Astrocyte of the spinal cord (primary cell): Measurements from ENCODE around the gene CYP2W1.

Experiments
- DNase-seq: peaks from one replicate; pipeline ENCODE4 v3.0.0; 2011; ENCODE audit warnings: low read depth, low spot score
- H3K4me3 ChIP-seq: 2 replicates; pipeline ENCODE4 v1.5.1; 2011; ENCODE audit warnings: low read depth, mild to moderate bottlenecking, low read length, moderate library complexity
- in situ Hi-C: cut with HindIII; loops from 2 replicates; pipeline ENCODE4 v1.10.0; 2017; ENCODE audit warnings: low sequenced_read_pairs
- TF ChIP-seq, protein P1 (sequence below): IDR thresholded peaks from 2 replicates; pipeline ENCODE4 v1.5.1; 2012; ENCODE audit warnings: low read depth, mild to moderate bottlenecking, low read length, inconsistent platforms

Gene CYP2W1

DNA sequence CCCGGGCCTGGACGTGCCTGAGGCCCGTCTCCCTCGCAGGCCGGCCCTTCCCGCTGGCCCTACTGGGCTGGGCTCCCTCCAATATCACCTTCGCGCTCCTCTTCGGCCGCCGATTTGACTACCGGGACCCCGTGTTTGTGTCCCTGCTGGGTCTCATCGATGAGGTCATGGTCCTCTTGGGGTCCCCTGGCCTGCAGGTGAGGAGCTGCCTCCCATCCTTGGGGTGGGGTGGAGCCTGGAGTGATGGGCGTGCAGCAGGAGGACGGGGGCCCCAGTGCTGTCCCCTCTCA is 2.1 kb downstream of the CYP2W1 start:
- DNase-seq = no peak
- TF ChIP-seq, protein P1, sequence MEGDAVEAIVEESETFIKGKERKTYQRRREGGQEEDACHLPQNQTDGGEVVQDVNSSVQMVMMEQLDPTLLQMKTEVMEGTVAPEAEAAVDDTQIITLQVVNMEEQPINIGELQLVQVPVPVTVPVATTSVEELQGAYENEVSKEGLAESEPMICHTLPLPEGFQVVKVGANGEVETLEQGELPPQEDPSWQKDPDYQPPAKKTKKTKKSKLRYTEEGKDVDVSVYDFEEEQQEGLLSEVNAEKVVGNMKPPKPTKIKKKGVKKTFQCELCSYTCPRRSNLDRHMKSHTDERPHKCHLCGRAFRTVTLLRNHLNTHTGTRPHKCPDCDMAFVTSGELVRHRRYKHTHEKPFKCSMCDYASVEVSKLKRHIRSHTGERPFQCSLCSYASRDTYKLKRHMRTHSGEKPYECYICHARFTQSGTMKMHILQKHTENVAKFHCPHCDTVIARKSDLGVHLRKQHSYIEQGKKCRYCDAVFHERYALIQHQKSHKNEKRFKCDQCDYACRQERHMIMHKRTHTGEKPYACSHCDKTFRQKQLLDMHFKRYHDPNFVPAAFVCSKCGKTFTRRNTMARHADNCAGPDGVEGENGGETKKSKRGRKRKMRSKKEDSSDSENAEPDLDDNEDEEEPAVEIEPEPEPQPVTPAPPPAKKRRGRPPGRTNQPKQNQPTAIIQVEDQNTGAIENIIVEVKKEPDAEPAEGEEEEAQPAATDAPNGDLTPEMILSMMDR = no peak
- in situ Hi-C loops = no loop called here
- no peak overlapping the region for H3K4me3 ChIP-seq

DNA sequence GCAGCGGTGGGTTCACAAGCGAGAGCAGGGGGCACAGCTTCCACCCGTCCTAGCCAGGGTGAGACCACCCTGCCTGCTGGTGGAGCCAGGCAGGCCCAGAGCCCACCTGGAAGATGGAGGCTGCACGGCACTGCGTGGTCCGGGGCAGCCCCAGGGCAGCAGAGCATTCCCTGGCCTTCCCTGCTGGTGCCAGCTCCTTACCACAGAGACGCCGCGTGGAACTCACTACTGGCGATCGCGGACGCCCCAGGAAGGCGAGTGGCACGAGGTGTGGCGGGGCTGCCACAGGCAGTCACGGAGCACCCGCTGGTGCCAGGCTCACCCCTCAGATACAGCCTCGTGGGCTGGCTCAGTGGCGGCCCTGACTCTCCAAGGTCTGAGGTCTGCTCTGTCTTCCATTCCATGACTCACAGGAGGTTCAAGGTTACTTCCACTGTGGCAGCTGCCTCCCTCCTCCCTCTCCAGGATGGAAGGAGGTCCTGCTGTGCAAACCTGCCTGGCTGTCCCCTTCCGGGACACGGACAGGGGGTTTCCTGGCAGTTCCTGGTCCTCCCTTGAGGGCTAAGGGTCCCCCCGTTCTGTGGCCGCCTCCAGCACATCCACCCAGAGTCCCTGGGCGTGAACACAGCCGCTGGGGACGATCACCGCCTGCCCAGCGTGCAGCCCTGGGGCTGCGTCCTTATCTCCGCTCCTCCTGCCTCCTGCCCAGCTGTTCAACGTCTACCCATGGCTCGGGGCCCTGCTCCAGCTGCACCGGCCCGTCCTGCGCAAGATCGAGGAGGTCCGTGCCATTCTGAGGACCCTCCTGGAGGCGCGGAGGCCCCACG is 3.1 kb downstream of the CYP2W1 start:
- TF ChIP-seq, protein P1 = no peak
- in situ Hi-C loops = no loop called here
- H3K4me3 ChIP-seq = no peak overlapping the region
- DNase-seq = no peak

DNA sequence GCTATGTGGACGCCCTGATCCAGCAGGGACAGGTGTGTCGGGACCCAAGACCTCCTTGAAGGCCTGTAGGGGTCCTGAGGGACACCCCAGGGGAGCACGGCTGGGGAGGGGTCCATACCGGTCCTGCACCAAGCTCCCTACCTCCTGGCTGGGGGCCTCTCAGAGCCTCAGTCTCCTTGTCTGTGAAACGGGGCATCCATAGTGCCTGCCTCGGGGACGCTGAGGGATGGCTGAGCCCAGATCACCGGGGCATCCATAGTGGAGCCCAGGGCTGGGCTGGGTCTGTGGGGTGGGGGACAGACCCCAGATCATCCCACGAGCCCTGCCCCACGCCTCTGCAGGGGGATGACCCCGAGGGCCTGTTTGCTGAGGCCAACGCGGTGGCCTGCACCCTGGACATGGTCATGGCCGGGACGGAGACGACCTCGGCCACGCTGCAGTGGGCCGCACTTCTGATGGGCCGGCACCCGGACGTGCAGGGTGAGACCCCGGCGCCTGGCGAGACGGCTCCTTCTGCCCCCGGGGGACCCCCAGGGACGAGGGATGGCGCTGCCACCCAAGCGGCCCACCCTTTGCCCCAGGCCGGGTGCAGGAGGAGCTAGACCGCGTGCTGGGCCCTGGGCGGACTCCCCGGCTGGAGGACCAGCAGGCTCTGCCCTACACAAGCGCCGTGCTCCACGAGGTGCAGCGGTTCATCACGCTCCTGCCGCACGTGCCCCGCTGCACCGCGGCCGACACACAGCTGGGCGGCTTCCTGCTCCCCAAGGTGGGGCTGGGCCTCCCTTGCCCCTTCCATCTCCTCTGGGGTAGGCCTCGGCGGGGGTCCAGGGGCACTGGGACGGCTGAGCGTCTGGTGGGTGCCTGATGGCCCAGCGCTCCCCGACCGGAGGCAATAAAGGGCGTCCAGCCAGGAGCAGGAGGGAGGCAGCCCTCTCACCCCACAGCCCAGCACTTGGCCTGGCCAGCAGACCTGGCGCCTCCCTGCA is 4.1 kb downstream of the CYP2W1 start:
- DNase-seq = no peak
- in situ Hi-C loops = no loop called here
- TF ChIP-seq, protein P1 = no peak
- H3K4me3 ChIP-seq = no peak overlapping the region

DNA sequence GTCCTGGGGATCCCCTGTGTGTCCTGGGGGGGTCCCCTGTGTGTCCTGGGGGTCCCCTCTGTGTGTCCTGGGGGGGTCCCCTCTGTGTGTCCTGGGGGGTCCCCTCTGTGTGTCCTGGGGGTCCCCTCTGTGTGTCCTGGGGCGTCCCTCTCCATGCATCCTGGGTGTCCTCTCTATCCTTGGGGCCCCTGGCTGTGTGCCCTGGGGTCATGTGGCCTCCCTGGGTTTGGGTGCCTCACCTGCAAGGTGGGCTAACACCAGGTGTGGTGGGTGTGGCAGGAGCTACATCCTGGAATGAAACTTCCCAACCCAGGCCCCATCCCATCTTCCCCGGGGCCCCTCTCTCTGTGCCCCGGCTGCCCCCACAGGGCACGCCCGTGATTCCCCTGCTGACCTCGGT is 4.9 kb downstream of the CYP2W1 start:
- in situ Hi-C loops = no loop called here
- TF ChIP-seq, protein P1 = no peak
- no peak overlapping the region for H3K4me3 ChIP-seq
- DNase-seq = no peak

DNA sequence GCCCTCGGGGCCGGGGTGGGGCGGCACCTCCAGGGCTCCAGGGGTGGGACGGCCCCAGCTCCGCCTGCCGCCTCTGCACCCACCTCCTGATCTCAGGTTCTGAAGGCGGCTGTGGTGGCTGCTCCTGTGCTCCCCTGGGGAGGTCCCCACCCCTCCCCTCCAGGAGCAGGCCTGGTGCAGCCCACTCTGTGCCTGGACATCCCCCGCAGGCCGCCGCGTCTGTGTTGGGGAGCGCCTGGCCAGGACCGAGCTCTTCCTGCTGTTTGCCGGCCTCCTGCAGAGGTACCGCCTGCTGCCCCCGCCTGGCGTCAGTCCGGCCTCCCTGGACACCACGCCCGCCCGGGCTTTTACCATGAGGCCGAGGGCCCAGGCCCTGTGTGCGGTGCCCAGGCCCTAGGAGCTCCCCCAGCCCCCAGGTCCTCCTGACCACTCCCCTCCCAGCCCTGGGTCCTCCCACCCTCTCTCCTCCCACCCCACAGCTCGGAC is 5.5 kb downstream of the CYP2W1 start:
- TF ChIP-seq, protein P1 = no peak
- in situ Hi-C loops = no loop called here
- DNase-seq = peak; percentile 35
- H3K4me3 ChIP-seq = no peak overlapping the region

DNA sequence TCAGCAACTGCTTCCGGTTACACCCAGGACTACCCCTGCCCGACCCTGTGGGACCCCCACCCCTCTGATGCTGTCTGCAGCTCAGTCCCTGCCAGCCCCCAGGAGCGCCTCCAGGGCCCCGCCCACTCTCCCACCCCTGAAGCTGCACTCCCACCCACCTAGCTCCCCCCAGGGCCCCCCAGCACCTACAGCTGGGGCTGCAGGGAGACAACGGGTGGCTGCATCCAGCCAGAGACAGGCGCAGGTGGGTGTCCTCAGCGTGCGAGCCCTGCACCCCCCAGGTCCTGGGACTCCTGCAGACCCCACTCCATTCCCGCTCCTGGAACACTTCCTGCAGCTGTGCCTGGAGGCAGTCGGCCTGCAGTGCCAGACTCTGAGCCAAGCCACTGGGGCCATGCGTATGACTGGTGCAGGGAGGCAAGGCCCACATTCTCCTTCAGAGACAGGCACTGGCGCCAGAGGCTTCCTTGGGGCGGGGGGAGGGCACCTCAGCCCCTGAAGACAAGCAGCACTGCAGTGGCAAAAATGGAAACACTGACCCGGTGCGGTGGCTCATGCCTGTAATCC is 6.1 kb downstream of the CYP2W1 start:
- no peak overlapping the region for H3K4me3 ChIP-seq
- DNase-seq = no peak
- TF ChIP-seq, protein P1 = no peak
- in situ Hi-C loops = no loop called here
